Measurements from ENCODE around the gene ENG. TPM values are rescaled to one million over a fixed set of nuclear protein-coding genes. Genes with fewer than 3 reads are reported as not detected.

The ENG gene
- polyA plus RNA-seq, 1 of the 3 experiments (the other 2 are of a cell fraction): 18.8 TPM

DNA sequence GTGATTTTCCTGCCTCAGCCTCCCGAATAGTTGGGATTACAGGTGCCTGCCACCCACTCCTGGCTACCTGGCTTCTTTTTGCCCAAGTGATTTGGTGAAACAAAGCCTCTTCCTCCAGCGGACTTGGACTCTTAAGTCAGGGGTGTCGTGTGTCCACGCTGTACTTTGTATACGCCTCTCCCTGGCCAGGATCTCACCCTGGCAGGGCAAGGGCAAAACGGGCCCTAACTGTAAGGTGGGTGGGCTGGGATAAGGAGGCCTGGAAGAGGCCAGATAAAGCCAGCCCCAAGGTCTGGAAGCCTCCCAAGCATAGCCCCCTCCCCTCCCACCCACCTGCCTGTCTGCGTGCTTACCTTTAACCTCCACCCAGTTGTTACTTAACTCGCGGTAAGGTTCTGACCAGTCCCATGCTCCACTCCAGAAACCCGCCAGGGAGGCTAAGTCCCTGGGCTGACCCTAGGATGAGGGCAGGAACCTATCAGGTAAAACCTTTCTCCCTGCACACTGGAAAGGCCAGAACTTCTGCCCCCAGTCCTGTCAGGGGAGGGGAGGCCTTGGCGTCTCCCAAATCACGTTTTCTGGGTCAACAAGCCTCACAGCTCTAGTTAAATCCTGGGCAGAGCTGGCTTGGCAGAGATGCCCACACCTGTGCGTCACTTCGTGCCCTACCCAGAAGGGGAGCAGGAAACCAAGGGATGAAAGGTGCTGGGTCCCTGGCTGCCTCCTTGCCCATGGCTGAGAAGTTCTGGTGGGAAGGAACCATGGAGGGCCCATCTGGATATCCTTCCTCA is 60.3 kb downstream of the ENG start:
- Histone ChIP-seq H3K27me3 (ENCODE audit: insufficient read depth) (no peaks in the 10 kb centered on the region), H3F3A (replicated peaks; ENCODE audit: insufficient read depth) (peaks cover 43% of the 10 kb centered on the region), H3K79me2 (ENCODE audit: insufficient read depth) (peaks cover 26% of the 10 kb centered on the region; the same call in 1 of the 2 replicates), H3K9me3 (no peaks in the 10 kb centered on the region), H3K4me2 (no peak overlapping the region), H3K27ac (ENCODE audit: low read depth in 2 of 2, low read length in 1 of 2) (no peak overlapping the region; a peak in 1 of 4 replicates), H4K20me1 (ENCODE audit: insufficient read depth) (peaks cover 45% of the 10 kb centered on the region), H3K9me2 (no peaks in the 10 kb centered on the region), H3K4me3 (ENCODE audit: low read depth in 2 of 2, low read length in 1 of 2) (no peak overlapping the region), H3K36me3 (replicated peaks in 1 of 2; ENCODE audit: control insufficient read depth in 1 of 2, insufficient read depth in 2 of 2, low read length in 1 of 2) (peaks cover 31 to 37% of the 10 kb centered on the region in 2 experiments), H2AFZ (ENCODE audit: low read depth) (no peak overlapping the region), H3K9ac (no peak overlapping the region), H3K4me1 (ENCODE audit: control insufficient read depth in 1 of 2, insufficient read depth in 2 of 2, low read depth in 1 of 2, low read length in 1 of 2) (peaks cover 0 to 6% of the 10 kb centered on the region in 2 experiments; a peak in 1 of 4 replicates)
- TF ChIP-seq RCOR1 (IDR thresholded peaks at IDR 0.05; ENCODE audit: low read length): no peak
- TF ChIP-seq, protein P1, sequence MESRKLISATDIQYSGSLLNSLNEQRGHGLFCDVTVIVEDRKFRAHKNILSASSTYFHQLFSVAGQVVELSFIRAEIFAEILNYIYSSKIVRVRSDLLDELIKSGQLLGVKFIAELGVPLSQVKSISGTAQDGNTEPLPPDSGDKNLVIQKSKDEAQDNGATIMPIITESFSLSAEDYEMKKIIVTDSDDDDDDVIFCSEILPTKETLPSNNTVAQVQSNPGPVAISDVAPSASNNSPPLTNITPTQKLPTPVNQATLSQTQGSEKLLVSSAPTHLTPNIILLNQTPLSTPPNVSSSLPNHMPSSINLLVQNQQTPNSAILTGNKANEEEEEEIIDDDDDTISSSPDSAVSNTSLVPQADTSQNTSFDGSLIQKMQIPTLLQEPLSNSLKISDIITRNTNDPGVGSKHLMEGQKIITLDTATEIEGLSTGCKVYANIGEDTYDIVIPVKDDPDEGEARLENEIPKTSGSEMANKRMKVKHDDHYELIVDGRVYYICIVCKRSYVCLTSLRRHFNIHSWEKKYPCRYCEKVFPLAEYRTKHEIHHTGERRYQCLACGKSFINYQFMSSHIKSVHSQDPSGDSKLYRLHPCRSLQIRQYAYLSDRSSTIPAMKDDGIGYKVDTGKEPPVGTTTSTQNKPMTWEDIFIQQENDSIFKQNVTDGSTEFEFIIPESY (IDR thresholded peaks at IDR 0.05; ENCODE audit: borderline replicate concordance, low read depth): no peak
- TF ChIP-seq, protein P2, sequence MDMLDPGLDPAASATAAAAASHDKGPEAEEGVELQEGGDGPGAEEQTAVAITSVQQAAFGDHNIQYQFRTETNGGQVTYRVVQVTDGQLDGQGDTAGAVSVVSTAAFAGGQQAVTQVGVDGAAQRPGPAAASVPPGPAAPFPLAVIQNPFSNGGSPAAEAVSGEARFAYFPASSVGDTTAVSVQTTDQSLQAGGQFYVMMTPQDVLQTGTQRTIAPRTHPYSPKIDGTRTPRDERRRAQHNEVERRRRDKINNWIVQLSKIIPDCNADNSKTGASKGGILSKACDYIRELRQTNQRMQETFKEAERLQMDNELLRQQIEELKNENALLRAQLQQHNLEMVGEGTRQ (IDR thresholded peaks at IDR 0.05; ENCODE audit: borderline replicate concordance, low read depth, low read length): no peak
- no peak for TF ChIP-seq EZH2phosphoT487 (IDR thresholded peaks at IDR 0.05; ENCODE audit: borderline replicate concordance, low read depth)
- TF ChIP-seq RFX5 (IDR thresholded peaks at IDR 0.05; ENCODE audit: low read length): no peak
- no peak for TF ChIP-seq SMC3 (IDR thresholded peaks at IDR 0.05; ENCODE audit: low read depth, low read length)
- no peak for TF ChIP-seq CHD2 (IDR thresholded peaks at IDR 0.05; ENCODE audit: low read length, partially characterized antibody)
- WGBS (ENCODE audit: low lambda C conversion rate): 94% methylated on average over 11 of the region's 14 CpGs
- DNase-seq: no peak
- ChIA-PET POLR2A (no interaction called here), CTCF (interaction anchor here (0.8 to 1.6 kb wide), 3 partner anchors 30 to 76 kb away, joined by 3 to 4 read pairs (median 4); partner anchors contain the start of gene TOR2A)

DNA sequence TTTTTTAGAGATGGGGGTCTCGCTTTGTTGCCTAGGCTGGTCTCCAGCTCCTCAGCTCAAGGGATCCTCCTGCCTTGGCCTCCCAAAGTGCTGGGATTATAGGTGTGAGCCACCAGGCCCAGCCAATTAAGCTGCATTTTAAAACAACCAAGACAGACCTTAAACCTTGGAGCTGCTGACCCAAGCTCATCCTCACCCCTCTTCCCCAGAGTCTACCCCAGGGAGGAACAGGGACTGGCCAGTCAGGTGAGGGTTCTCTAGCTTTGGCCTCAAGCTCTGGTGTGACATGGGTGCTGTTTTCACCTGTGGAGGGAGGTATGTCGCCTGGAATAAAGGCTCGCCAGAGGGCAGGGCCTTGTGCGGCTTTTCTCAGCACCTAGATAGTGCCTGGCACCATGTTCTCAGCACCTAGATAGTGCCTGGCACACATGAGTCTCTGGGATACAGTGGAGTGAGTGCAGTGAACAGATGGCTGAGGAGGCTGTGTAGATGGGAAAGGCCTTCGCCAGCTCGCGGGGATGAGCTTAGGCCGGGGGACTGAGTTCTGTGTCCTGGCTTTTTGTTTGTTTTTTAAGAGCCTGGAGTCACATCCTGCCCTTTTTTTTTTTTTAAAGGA is 61.3 kb downstream of the ENG start:
- H3K9me3 ChIP-seq: no peaks in the 10 kb centered on the region
- no peak for TF ChIP-seq FOXM1 (IDR thresholded peaks at IDR 0.05; ENCODE audit: low read depth)
- TF ChIP-seq CHD2 (IDR thresholded peaks at IDR 0.05; ENCODE audit: low read length, partially characterized antibody): no peak
- peak; percentile 53 for TF ChIP-seq POLR2AphosphoS5 (IDR thresholded peaks at IDR 0.05; ENCODE audit: low read depth, low read length)
- H3K27me3 ChIP-seq (ENCODE audit: insufficient read depth): no peaks in the 10 kb centered on the region
- ChIA-PET POLR2A (interaction anchor here (0.6 to 2.4 kb wide), 9 partner anchors 8 to 525 kb away, joined by 3 to 10 read pairs (median 3); no protein-coding TSS in a partner anchor), CTCF (interaction anchor here (0.7 to 2.4 kb wide), 8 partner anchors 9 to 203 kb away, joined by 3 to 26 read pairs (median 5); partner anchors contain the start of genes FPGS and TOR2A)
- H3K9me2 ChIP-seq: no peaks in the 10 kb centered on the region
- 98% methylated on average over 8 of the region's 8 CpGs for WGBS (ENCODE audit: low lambda C conversion rate)
- H3K4me2 ChIP-seq: no peak overlapping the region
- no peak overlapping the region for H3K4me3 ChIP-seq (ENCODE audit: low read depth in 2 of 2, low read length in 1 of 2)
- H3K27ac ChIP-seq (ENCODE audit: low read depth in 2 of 2, low read length in 1 of 2): no peak overlapping the region; a peak in 1 of 4 replicates
- no peak overlapping the region for H2AFZ ChIP-seq (ENCODE audit: low read depth)
- peaks cover 43% of the 10 kb centered on the region for H3F3A ChIP-seq (replicated peaks; ENCODE audit: insufficient read depth)
- peaks cover 35% of the 10 kb centered on the region for H3K79me2 ChIP-seq (ENCODE audit: insufficient read depth)
- H3K36me3 ChIP-seq (replicated peaks in 1 of 2; ENCODE audit: control insufficient read depth in 1 of 2, insufficient read depth in 2 of 2, low read length in 1 of 2): peaks cover 41 to 46% of the 10 kb centered on the region in 2 experiments
- peaks cover 0 to 6% of the 10 kb centered on the region in 2 experiments; a peak in 1 of 4 replicates for H3K4me1 ChIP-seq (ENCODE audit: control insufficient read depth in 1 of 2, insufficient read depth in 2 of 2, low read depth in 1 of 2, low read length in 1 of 2)
- H3K9ac ChIP-seq: no peak overlapping the region
- DNase-seq: no peak
- peaks cover 55% of the 10 kb centered on the region for H4K20me1 ChIP-seq (ENCODE audit: insufficient read depth)

All from SK-N-SH (cell line).